ENCODE measurements around the gene SCTR.

- TF ChIP-seq POLR2AphosphoS5 (IDR thresholded peaks at IDR 0.05; ENCODE audit: low read depth, low read length) (no peak), POLR2A (IDR thresholded peaks at IDR 0.05; ENCODE audit: low read depth, low read length) (no peak)
Observed at GRCh38 chr2:119518401-119519056, 5.8 kb downstream of the SCTR start.
